H9 (cell line): Measurements from ENCODE around the gene RGS6. TPM values are rescaled to one million over a fixed set of nuclear protein-coding genes. Genes with fewer than 3 reads are reported as not detected.

Source experiments
- DNase-seq: peaks from one replicate; pipeline ENCODE4 v3.0.0-alpha.2; 2017
- H2AFZ ChIP-seq: one replicate; pipeline ENCODE4 v1.6.1; 2013; ENCODE audit warnings: mild to moderate bottlenecking, low read length, control low read depth, moderate library complexity
- H2AK5ac ChIP-seq: 2 replicates; pipeline ENCODE4 v1.6.1; 2013; ENCODE audit warnings: low read length, control low read depth, mixed read lengths; ENCODE audit not compliant: insufficient read length
- H2BK120ac ChIP-seq: one replicate; pipeline ENCODE4 v1.6.1; 2013; ENCODE audit warnings: low read depth, mild to moderate bottlenecking, low read length, control low read depth, inconsistent platforms; ENCODE audit not compliant: poor library complexity, severe bottlenecking
- H2BK12ac ChIP-seq: 2 replicates; pipeline ENCODE4 v1.6.1; 2013; ENCODE audit warnings: low read length, control low read depth, mixed read lengths, low read depth; ENCODE audit not compliant: insufficient read length
- H2BK15ac ChIP-seq: 2 replicates; pipeline ENCODE4 v1.6.1; 2013; ENCODE audit warnings: low read depth, low read length, control low read depth
- H2BK20ac ChIP-seq: one replicate; pipeline ENCODE4 v1.6.1; 2013; ENCODE audit warnings: low read depth, mild to moderate bottlenecking, low read length, control low read depth, inconsistent platforms; ENCODE audit not compliant: poor library complexity, severe bottlenecking
- H2BK5ac ChIP-seq: 2 replicates; pipeline ENCODE4 v1.6.1; 2013; ENCODE audit warnings: low read length, control low read depth, mixed read lengths; ENCODE audit not compliant: insufficient read length
- H3K14ac ChIP-seq: 2 replicates; pipeline ENCODE4 v1.6.1; 2013; ENCODE audit warnings: low read length, control low read depth; ENCODE audit not compliant: insufficient read depth
- H3K18ac ChIP-seq: 2 replicates; pipeline ENCODE4 v1.6.1; 2013; ENCODE audit warnings: low read depth, mild to moderate bottlenecking, mixed read lengths, low read length, control low read depth; ENCODE audit not compliant: insufficient read length
- H3K23ac ChIP-seq: 2 replicates; pipeline ENCODE4 v1.6.1; 2013; ENCODE audit warnings: low read length, control low read depth, mixed read lengths, low read depth; ENCODE audit not compliant: insufficient read length
- H3K23me2 ChIP-seq: 2 replicates; pipeline ENCODE4 v1.6.1; 2013; ENCODE audit warnings: low read depth, mild to moderate bottlenecking, mixed read lengths, low read length, control low read depth; ENCODE audit not compliant: insufficient read length, poor library complexity, severe bottlenecking
- H3K27ac ChIP-seq: 2 replicates; pipeline ENCODE4 v1.5.1; 2013; ENCODE audit warnings: low read length, control low read depth, mixed read lengths, low read depth; ENCODE audit not compliant: insufficient read length
- H3K27me3 ChIP-seq: 2 replicates; pipeline ENCODE4 v1.6.1; 2013; ENCODE audit warnings: low read length, control low read depth, inconsistent platforms; ENCODE audit not compliant: insufficient read depth
- H3K4ac ChIP-seq: 2 replicates; pipeline ENCODE4 v1.6.1; 2013; ENCODE audit warnings: low read depth, mild to moderate bottlenecking, control low read depth, inconsistent platforms, low read length, moderate library complexity
- H3K4me1 ChIP-seq: 2 replicates; pipeline ENCODE4 v1.6.1; 2013; ENCODE audit warnings: low read length, control low read depth, inconsistent platforms; ENCODE audit not compliant: insufficient read depth
- H3K4me2 ChIP-seq: 2 replicates; pipeline ENCODE4 v1.6.1; 2013; ENCODE audit warnings: low read length, control low read depth, mixed read lengths; ENCODE audit not compliant: insufficient read length, insufficient read depth
- H3K56ac ChIP-seq: 2 replicates; pipeline ENCODE4 v1.6.1; 2013; ENCODE audit warnings: low read depth, mild to moderate bottlenecking, mixed read lengths, low read length, control low read depth; ENCODE audit not compliant: insufficient read length
- H3K79me1 ChIP-seq: 2 replicates; pipeline ENCODE4 v1.6.1; 2013; ENCODE audit warnings: low read depth, mild to moderate bottlenecking, moderate library complexity, low read length, control low read depth, inconsistent platforms; ENCODE audit not compliant: insufficient read depth, poor library complexity, severe bottlenecking
- H3K79me2 ChIP-seq: 2 replicates; pipeline ENCODE4 v1.6.1; 2013; ENCODE audit warnings: low read length, control low read depth, inconsistent platforms; ENCODE audit not compliant: insufficient read depth
- H3K9ac ChIP-seq: 2 replicates; pipeline ENCODE4 v1.6.1; 2013; ENCODE audit warnings: low read length, control low read depth, mixed read lengths; ENCODE audit not compliant: insufficient read length; ENCODE audit errors: extremely low read depth
- H3K9me3 ChIP-seq: one replicate; pipeline ENCODE4 v1.6.1; 2013; ENCODE audit warnings: low read depth, low read length, inconsistent platforms; ENCODE audit not compliant: control insufficient read depth
- H3T11ph ChIP-seq: one replicate; pipeline ENCODE4 v1.6.1; 2013; ENCODE audit warnings: mild to moderate bottlenecking, low read length, control low read depth, inconsistent platforms
- H4K20me1 ChIP-seq: one replicate; pipeline ENCODE4 v1.6.1; 2013; ENCODE audit not compliant: control insufficient read depth, insufficient read length, insufficient read depth
- H4K5ac ChIP-seq: 2 replicates; pipeline ENCODE4 v1.6.1; 2013; ENCODE audit warnings: low read depth, mild to moderate bottlenecking, mixed read lengths, low read length, control low read depth; ENCODE audit not compliant: insufficient read length
- H4K8ac ChIP-seq: replicated peaks from 2 replicates; pipeline ENCODE4 v1.6.1; 2013; ENCODE audit warnings: low read length, control low read depth, mixed read lengths, low read depth; ENCODE audit not compliant: insufficient read length
- H4K91ac ChIP-seq: 2 replicates; pipeline ENCODE4 v1.6.1; 2013; ENCODE audit warnings: low read depth, mild to moderate bottlenecking, moderate library complexity, mixed read lengths, low read length, control low read depth; ENCODE audit not compliant: insufficient read length
- H3K27ac Mint-ChIP-seq, 3 experiments: 2 replicates in 2 of 3; 3 replicates in 1 of 3; pipeline ENCODE4 v1.8.0; 2020 to 2021; ENCODE audit warnings: mixed read lengths in 3 of 3, mild to moderate bottlenecking in 1 of 3, moderate library complexity in 1 of 3
- H3K27me3 Mint-ChIP-seq: 2 replicates; pipeline ENCODE4 v1.8.0; 2021; ENCODE audit warnings: low read depth, mild to moderate bottlenecking, moderate library complexity, mixed read lengths
- H3K36me3 Mint-ChIP-seq, 3 experiments: 2 replicates in 2 of 3; 3 replicates in 1 of 3; pipeline ENCODE4 v1.8.0; 2020 to 2021; ENCODE audit warnings: low read depth in 3 of 3, mixed read lengths in 3 of 3; ENCODE audit not compliant: insufficient read depth in 1 of 3
- H3K4me1 Mint-ChIP-seq, 2 experiments: 2 replicates each; pipeline ENCODE4 v1.8.0; 2020; ENCODE audit warnings: mixed read lengths in 2 of 2
- H3K4me3 Mint-ChIP-seq, 2 experiments: 2 replicates in 1 of 2; 3 replicates in 1 of 2; pipeline ENCODE4 v1.8.0; 2020 to 2021; ENCODE audit warnings: mild to moderate bottlenecking in 2 of 2, mixed read lengths in 2 of 2, moderate library complexity in 1 of 2
- H3K9me3 Mint-ChIP-seq, 2 experiments: 2 replicates in 1 of 2; 3 replicates in 1 of 2; pipeline ENCODE4 v1.8.0; 2020; ENCODE audit warnings: mild to moderate bottlenecking in 2 of 2, mixed read lengths in 2 of 2, moderate library complexity in 1 of 2
- CTCF ChIP-seq: fragments of 200-600 bp; sonication (generic); conservative IDR thresholded peaks from 3 replicates; pipeline ENCODE4 v1.8.0; 2021; ENCODE audit warnings: antibody characterized with exemption, mild to moderate bottlenecking
- WGBS: extraction: QIAGEN DNeasy Blood & Tissue Kit; methylation state at CpG from one replicate; pipeline ENCODE4 v1.1.7; 2013; ENCODE audit warnings: missing lambda C conversion rate, low lambda C conversion rate, mixed read lengths; ENCODE audit not compliant: insufficient read length; ENCODE audit errors: extremely low coverage; 5-methylcytosine and 5-hydroxymethylcytosine counted together
- total RNA-seq: library from RNA; stranded (reverse); gene quantifications from 2 replicates; pipeline ENCODE4 v1.2.1, GENCODE V29; 2021

RGS6 gene
- total RNA-seq, 1 experiment from 2014 or later, result 3.0 TPM

GRCh38 chr14:71923513-71923912, 8.7 kb upstream of the RGS6 start:
- peaks cover 0 to 4% (median 4%) of the 10 kb centered on the region in 3 experiments; a peak in 2 of 7 replicates for H3K36me3 Mint-ChIP-seq
- Histone ChIP-seq H3K9me3 (no peaks in the 10 kb centered on the region), H4K20me1 (no peaks in the 10 kb centered on the region), H4K5ac (no peak overlapping the region), H3K79me2 (no peaks in the 10 kb centered on the region), H2BK5ac (no peak overlapping the region), H3K23me2 (no peaks in the 10 kb centered on the region), H3K27me3 (no peaks in the 10 kb centered on the region), H3K4me1 (no peaks in the 10 kb centered on the region), H2BK20ac (no peak overlapping the region), H3K27ac (no peak overlapping the region), H2BK12ac (no peak overlapping the region), H2AFZ (no peak overlapping the region), H3K56ac (no peak overlapping the region), H2AK5ac (no peak overlapping the region), H3K14ac (no peak overlapping the region), H4K91ac (no peak overlapping the region), H4K8ac (no peak overlapping the region), H3K79me1 (no peaks in the 10 kb centered on the region), H3K4me2 (no peak overlapping the region), H2BK120ac (no peak overlapping the region), H3K18ac (no peak overlapping the region), H2BK15ac (no peak overlapping the region), H3K4ac (no peak overlapping the region), H3K23ac (no peak overlapping the region), H3K9ac (no peak overlapping the region), H3T11ph (no peak overlapping the region)
- no peak for TF ChIP-seq CTCF
- H3K27ac Mint-ChIP-seq, result no peak overlapping the region; a peak in 1 of 7 replicates
- H3K27me3 Mint-ChIP-seq, result no peaks in the 10 kb centered on the region; the same call in 1 of the 2 replicates
- H3K4me1 Mint-ChIP-seq, result peaks cover 12% of the 10 kb centered on the region in 2 experiments
- no peaks in the 10 kb centered on the region for H3K9me3 Mint-ChIP-seq
- H3K4me3 Mint-ChIP-seq, result no peak overlapping the region
- no CpG with 5 or more reads among the region's 4 CpGs for WGBS
- DNase-seq, result no peak
